Fibroblast of skin of back (primary cell): ENCODE measurements around the gene SLC12A7.

Source experiments
- DNase-seq: peaks from one replicate; pipeline ENCODE4 v3.0.0-alpha.2; 2013

Gene SLC12A7

GRCh38 chr5:1017056-1017455 is 94.8 kb downstream of the SLC12A7 start:
- no peak for DNase-seq

- DNase-seq: no peak
Measured at GRCh38 chr5:1016476-1016875, 95.4 kb downstream of the SLC12A7 start.

DNA sequence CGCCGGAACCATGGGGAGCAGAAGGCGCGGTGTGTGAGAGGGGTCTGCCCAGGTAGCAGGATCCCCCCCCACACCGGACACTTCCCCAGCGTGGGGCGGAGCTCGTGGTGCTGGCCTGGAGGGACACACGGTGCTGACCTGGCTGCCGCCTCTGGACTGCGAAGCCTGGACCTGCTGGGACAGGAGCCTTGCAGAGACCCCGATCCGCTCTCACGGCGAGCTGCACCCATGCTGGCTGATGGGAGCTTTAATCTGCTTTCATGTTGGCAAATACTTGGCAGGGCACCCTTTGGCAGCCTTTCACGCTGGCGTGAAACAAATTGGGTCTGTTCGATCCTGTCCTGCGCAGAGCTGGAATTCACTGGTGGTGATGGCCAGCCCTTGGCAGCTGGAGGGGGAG is 95.8 kb downstream of the SLC12A7 start:
- DNase-seq: no peak

DNA sequence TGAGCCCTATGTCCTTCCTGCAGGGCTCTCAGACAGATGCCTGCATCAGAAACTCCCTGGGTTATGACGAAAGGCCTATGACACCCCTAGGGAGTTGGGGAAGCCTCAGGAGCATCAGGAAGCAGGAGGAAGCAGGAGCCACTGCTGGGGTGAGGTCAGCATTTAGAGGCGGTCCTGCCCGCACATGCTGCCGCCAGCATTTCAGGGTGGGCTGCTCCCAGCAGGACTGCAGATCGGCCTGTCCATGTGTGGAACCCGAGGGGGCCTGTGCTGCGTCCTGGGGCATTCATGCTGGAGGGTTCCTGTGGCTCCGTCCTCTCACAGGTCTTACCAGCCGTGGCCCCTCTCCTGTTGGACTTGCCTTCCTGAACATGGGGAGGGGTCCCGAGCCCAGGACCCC is 96.4 kb downstream of the SLC12A7 start:
- no peak for DNase-seq

- no peak for DNase-seq
Measured at GRCh38 chr5:1014781-1015221, 97.1 kb downstream of the SLC12A7 start.

GRCh38 chr5:1014346-1014745 is 97.5 kb downstream of the SLC12A7 start:
- no peak for DNase-seq

GRCh38 chr5:1013948-1014301 is 97.9 kb downstream of the SLC12A7 start:
- no peak for DNase-seq

GRCh38 chr5:1013238-1013947 is 98.5 kb downstream of the SLC12A7 start:
- DNase-seq: no peak

DNA sequence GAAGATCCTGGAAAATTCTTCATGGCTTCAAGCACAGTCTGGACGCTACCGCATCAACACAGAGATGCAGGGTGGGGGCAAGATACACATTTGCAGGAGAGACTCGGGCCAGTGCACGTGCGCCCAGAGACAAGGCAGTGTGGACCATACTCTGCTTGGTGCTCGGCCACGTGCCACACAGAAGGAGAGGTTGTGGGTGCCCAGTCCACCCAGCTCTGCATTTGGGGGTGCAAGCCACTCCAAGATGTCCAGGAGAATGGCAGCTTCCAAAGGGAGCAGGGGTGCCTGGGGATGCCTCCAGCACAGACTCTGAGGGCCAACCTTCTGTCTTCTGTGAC is 99.0 kb downstream of the SLC12A7 start:
- DNase-seq: no peak

- DNase-seq: no peak
Measured at GRCh38 chr5:1012313-1012841, 99.5 kb downstream of the SLC12A7 start.

DNA sequence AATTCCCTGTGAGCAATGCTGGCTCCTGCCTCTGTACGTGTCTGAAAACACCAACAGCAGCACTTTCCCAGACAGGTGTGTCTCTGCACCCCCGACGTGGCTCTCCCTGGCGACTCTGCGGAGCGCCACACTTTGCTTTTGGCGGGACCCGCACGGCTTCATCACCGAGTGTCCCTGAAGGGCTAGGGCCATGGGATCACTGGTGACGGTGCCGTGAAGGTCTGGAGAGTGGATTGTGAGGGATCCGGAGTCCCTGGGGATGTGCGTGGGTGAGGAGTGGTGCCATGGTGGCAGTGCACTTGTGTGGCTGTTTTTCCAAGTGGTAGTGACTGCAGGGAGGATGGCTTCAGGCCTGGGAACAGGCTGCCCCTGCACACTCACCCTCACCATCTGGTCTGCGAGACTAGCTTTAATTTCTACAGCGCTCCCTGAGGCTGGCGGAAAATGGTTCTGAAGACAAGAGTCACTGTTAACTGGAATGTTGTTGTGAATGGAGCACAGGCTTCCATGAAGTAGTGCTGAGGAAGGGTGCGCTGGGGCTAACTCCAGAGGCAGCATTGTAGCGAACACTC is 100.0 kb downstream of the SLC12A7 start:
- DNase-seq: no peak

DNA sequence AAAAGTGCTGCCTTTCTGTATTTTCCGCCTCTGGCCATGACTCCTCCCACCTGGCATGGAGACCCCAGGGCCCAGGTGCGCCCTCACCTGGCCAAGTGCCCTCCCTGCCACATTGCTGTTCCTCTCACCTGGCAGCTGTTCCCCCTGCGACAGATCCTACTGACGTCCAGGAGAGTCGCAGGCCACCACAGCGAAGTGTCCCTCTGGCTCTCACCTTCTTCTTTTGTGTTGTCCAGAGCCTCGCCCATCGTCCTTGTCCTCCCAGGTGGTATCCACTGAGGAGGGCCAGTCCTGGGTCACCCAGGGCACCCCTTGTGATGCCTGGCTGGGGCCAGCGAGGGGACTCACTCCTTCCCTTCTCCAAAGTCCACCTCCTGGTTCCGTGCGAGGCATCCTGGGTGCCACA is 100.6 kb downstream of the SLC12A7 start:
- DNase-seq: no peak

DNA sequence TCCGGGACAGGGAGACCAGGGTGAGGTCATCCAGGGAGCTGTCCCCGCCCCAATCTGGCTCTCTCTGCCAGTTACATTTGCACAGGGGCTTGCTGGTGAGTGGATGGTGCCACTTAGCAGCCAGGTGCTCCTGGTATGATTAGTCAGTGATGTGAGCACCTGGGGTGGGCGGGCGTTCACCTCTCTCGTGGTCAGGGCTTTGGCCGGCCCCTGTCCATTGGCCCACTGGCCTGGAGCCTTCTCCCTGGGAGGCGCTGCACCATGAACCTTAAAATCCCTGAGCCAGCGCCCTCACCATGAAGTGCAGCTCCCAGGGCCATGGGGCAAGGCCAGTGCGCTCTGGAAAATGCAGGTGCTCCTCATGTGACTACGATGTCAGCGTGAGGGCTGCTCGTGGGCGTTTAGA is 101.2 kb downstream of the SLC12A7 start:
- DNase-seq: no peak

DNA sequence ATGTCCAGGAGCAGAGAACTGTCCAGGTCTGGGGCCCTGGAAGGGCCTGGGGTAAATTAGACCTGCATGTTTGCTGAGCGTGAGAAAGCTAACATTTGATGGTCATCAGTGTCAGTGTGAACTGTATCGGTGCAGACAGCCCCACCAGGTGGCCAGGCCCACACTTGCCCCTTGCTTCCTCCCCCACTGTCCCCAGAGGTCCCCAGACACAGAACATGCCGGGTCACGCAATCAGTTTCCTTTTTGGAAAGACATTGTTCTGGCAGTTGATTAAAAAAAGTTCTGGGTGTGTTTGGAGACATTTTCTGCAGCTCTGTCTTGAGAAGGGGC is 101.7 kb downstream of the SLC12A7 start:
- no peak for DNase-seq

DNA sequence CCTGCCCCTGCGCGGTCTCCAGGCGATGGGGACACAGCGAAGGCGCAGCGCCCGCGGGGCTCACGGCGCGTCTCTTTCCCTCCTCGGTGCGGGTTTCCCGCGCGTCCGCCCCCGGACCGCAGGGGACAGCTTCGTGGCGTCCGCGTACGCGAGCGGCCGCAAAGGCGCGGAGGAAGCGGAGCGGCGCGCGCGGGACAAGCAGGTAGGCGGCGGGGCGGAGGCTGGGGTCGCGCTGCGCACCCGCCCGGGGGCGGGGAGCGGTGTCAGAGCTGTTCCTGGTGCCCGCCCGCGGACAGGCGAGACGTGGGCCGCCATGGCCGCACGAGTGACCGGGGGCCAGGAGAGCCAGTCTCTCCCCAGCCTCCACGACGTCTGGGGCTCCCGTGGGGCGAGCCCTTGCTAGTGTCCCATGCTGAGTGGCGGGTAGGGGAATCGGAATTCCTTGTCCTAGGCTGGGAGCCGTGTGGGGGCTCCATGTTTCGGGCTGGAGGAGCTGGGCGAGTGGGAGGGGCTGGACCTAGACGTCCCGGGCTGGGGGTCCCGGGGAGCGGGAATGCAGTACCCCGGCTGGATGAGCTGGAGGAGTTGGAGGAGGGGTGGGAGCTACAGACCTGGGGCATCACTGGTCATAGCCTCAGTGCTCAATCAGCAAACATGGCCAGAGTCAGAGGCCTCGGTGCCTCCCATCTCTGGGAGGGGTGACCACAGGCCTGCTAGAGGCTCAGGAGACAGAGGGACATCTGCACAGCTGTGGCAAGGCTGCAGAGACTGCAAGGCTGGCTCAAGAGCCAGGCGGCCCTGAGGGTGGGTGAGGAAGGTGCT is 102.3 kb downstream of the SLC12A7 start:
- DNase-seq: no peak

- DNase-seq: no peak
Measured at GRCh38 chr5:1008451-1009358, 103.2 kb downstream of the SLC12A7 start, which contains the start of gene NKD2. Gene NKD2 (plus strand): TSS chr5:1008802. CDS start chr5:1009058, 256 bp downstream.

DNA sequence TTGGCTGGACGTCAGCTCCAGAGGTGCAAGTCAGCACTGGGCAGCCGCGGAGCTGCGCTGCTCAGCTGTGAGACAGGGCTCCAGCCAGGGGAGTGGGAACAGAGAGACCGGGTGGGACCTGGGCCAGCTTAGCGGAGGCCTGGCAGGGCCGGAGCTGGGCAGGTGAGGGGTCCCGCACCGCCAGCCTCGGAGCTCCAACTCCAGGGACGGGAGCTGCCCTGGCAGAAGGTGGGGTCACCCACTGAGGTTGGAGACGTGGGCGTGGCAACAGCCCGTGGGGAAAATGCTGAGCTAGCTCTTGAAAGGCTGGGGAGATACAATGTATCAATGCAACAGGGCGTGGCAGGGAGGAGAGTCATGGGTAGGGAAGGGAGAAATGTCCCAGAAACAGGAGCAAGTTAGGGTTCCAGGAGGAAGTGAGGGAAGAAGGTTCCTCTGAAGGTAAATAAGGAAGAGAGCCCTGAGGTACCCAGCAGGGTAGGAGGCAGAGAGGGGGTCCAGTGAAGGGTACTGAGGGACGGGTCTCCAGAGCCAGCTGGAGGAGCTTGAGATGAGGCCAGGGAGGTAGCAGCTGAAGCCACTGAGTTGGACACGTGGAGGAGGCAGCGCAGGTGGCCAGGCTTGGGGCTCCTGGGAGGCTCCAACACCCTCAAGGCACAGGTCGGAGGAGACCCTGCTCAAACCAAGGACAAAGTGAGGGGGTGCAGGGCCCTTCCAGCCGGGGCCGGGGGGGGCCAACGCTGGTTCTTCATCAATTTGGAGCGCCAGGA is 104.0 kb downstream of the SLC12A7 start:
- no peak for DNase-seq

GRCh38 chr5:1007221-1007680 is 104.6 kb downstream of the SLC12A7 start:
- no peak for DNase-seq

GRCh38 chr5:1006656-1007071 is 105.2 kb downstream of the SLC12A7 start:
- DNase-seq: no peak

GRCh38 chr5:1005904-1006655 is 105.8 kb downstream of the SLC12A7 start:
- no peak for DNase-seq
